Endothelial cell of umbilical vein (primary cell): Measurements from ENCODE around the gene KRT33A. TPM values are rescaled to one million over a fixed set of nuclear protein-coding genes. Genes with fewer than 3 reads are reported as not detected.
"Not testable (repeated sequence)": the region's sequence is repeated elsewhere in the genome, so short reads cannot be mapped to it uniquely, and the experiment has no call there.

ENCODE experiments used
- BruUV-seq: library from RNA; stranded (reverse); fragments of 400-500 nt; replicated peaks from 2 replicates; lab custom pipeline; 2021; lab: Mats Ljungman, UMichigan
- CTCF ChIA-PET: fragments of 300-600, 350-600 bp; sonication (Branson Sonifier 250); formaldehyde crosslinking; loops from one replicate; lab custom pipeline; 2021; ENCODE audit warnings: antibody characterized with exemption, inconsistent platforms; lab: Charles Lee
- POLR2A ChIA-PET: fragments of 300-600, 350-600 bp; sonication (Branson Sonifier 250); formaldehyde crosslinking; loops from one replicate; lab custom pipeline; 2021; ENCODE audit warnings: antibody characterized with exemption, inconsistent platforms; lab: Charles Lee
- DNase-seq: peaks from one replicate; pipeline ENCODE4 v3.0.0-alpha.2; 2011; ENCODE audit warnings: low read depth, low spot score
- FAIRE-seq: peaks from 2 replicates; lab custom pipeline; 2011; peaks lifted over from hg19 to GRCh38; lab: Jason Lieb, UNC
- H2AFZ ChIP-seq: 2 replicates; pipeline ENCODE4 v1.6.0; 2012; ENCODE audit warnings: low read depth, low read length, control low read depth, inconsistent platforms
- H3K27ac ChIP-seq: 2 replicates; pipeline ENCODE4 v1.5.1; 2011; ENCODE audit warnings: low read depth, mild to moderate bottlenecking, control low read depth, low read length, moderate library complexity; ENCODE audit not compliant: insufficient read depth
- H3K27me3 ChIP-seq, 2 experiments: 2 replicates each; pipeline versions ENCODE4 v1.6.0 to v1.6.1; 2011; ENCODE audit warnings: low read length in 2 of 2, mixed read lengths in 1 of 2; ENCODE audit not compliant: control insufficient read depth in 2 of 2, insufficient read depth in 2 of 2
- H3K36me3 ChIP-seq, 2 experiments: 2 replicates in 1 of 2; 3 replicates in 1 of 2; pipeline ENCODE4 v1.5.1; 2011; ENCODE audit warnings: low read length in 2 of 2, mild to moderate bottlenecking in 1 of 2, moderate library complexity in 1 of 2; ENCODE audit not compliant: control insufficient read depth in 2 of 2, insufficient read depth in 2 of 2; ENCODE audit errors: extremely low read depth in 1 of 2
- H3K4me1 ChIP-seq: 3 replicates; pipeline ENCODE4 v1.5.1; 2011; ENCODE audit warnings: mild to moderate bottlenecking, low read length; ENCODE audit not compliant: control insufficient read depth, insufficient read depth; ENCODE audit errors: extremely low read depth
- H3K4me2 ChIP-seq: 2 replicates; pipeline ENCODE4 v1.6.1; 2011; ENCODE audit warnings: low read length, control low read depth, mixed read lengths; ENCODE audit not compliant: insufficient read depth
- H3K4me3 ChIP-seq, 3 experiments: fragments of 200-600 bp in 1 of 3; sonication (generic), shearing (Covaris generic) in 1 of 3; replicated peaks in 1 of 3; 2 replicates each; pipeline ENCODE4 v1.5.1; 2011 to 2016; ENCODE audit warnings: control low read depth in 3 of 3, low read length in 3 of 3, mild to moderate bottlenecking in 2 of 3, inconsistent platforms in 1 of 3, low read depth in 1 of 3, moderate library complexity in 1 of 3; ENCODE audit not compliant: insufficient read depth in 1 of 3
- H3K79me2 ChIP-seq: 2 replicates; pipeline ENCODE4 v1.6.0; 2012; ENCODE audit warnings: low read length, inconsistent platforms; ENCODE audit not compliant: control insufficient read depth, insufficient read depth
- H3K9ac ChIP-seq: replicated peaks from 2 replicates; pipeline ENCODE3; 2011; ENCODE audit warnings: low read length, control low read depth; ENCODE audit not compliant: insufficient read depth; ENCODE audit errors: extremely low read depth
- H3K9me1 ChIP-seq: replicated peaks from 3 replicates; pipeline ENCODE4 v1.6.0; 2011; ENCODE audit warnings: mild to moderate bottlenecking, low read length; ENCODE audit not compliant: control insufficient read depth, insufficient read depth; ENCODE audit errors: extremely low read depth
- H3K9me3 ChIP-seq: replicated peaks from 2 replicates; pipeline ENCODE4 v1.5.1; 2012; ENCODE audit warnings: low read length, inconsistent platforms; ENCODE audit not compliant: control insufficient read depth, insufficient read depth
- H4K20me1 ChIP-seq: replicated peaks from 2 replicates; pipeline ENCODE3; 2011; ENCODE audit warnings: mild to moderate bottlenecking, low read length; ENCODE audit not compliant: control insufficient read depth, insufficient read depth; ENCODE audit errors: extremely low read depth
- CTCF ChIP-seq, 2 donors: IDR thresholded peaks; 1 replicate in 1 of 2; 2 replicates in 1 of 2; pipeline ENCODE4 v1.5.1; 2011; ENCODE audit warnings: low read length in 2 of 2, mild to moderate bottlenecking in 2 of 2, moderate library complexity in 2 of 2, control low read depth in 1 of 2, inconsistent platforms in 1 of 2, low read depth in 1 of 2; ENCODE audit not compliant: insufficient read depth in 1 of 2; ENCODE audit errors: extremely low read depth in 1 of 2
- EZH2 ChIP-seq: IDR thresholded peaks from 2 replicates; pipeline ENCODE4 v1.6.1; 2012; ENCODE audit warnings: borderline replicate concordance, low read depth, mild to moderate bottlenecking, moderate library complexity, low read length, inconsistent platforms; ENCODE audit not compliant: severe bottlenecking
- FOS ChIP-seq: IDR thresholded peaks from 2 replicates; pipeline ENCODE4 v1.6.1; 2011; ENCODE audit warnings: mild to moderate bottlenecking, low read length, moderate library complexity, borderline replicate concordance; ENCODE audit not compliant: insufficient read depth
- GATA2 ChIP-seq: IDR thresholded peaks from 2 replicates; pipeline ENCODE4 v1.7.0; 2011; ENCODE audit warnings: low read depth, mild to moderate bottlenecking, moderate library complexity, mixed read lengths, low read length; ENCODE audit not compliant: insufficient read length, insufficient read depth
- JUN ChIP-seq: IDR thresholded peaks from 2 replicates; pipeline ENCODE4 v1.6.1; 2011; ENCODE audit warnings: borderline replicate concordance, low read depth; ENCODE audit not compliant: insufficient read length, insufficient read depth
- MAX ChIP-seq: IDR thresholded peaks from 2 replicates; pipeline ENCODE4 v1.6.1; 2011; ENCODE audit not compliant: insufficient read depth, insufficient read length
- MYC ChIP-seq: IDR thresholded peaks from one replicate; pipeline ENCODE4 v1.6.1; 2011; ENCODE audit warnings: mild to moderate bottlenecking, low read depth, low read length
- POLR2A ChIP-seq: IDR thresholded peaks from 2 replicates; pipeline ENCODE4 v1.6.1; 2012; ENCODE audit warnings: low read depth, mild to moderate bottlenecking, control low read depth, low read length
- POLR2AphosphoS5 ChIP-seq: IDR thresholded peaks from 2 replicates; pipeline ENCODE4 v1.6.1; 2012; ENCODE audit warnings: low read depth, mild to moderate bottlenecking, control low read depth, low read length, moderate library complexity; ENCODE audit not compliant: insufficient read depth
- dilution Hi-C: fragments of 300-500 bp; cut with MboI; formaldehyde crosslinking; loops from one replicate; pipeline ENCODE4 v1.15.0; 2019; ENCODE audit warnings: low sequenced_read_pairs; ENCODE audit not compliant: extremely low pct_ligation_motif_present
- intact Hi-C: fragments of 100-400 bp; cut with micrococcal nuclease; formaldehyde crosslinking; loops from one replicate; pipeline ENCODE4 v1.10.0; 2022
- polyA plus RNA-seq, 4 experiments: library from polyadenylated mRNA; depleted of rRNA in 3 of 4; stranded (reverse) in 3 of 4; unstranded in 1 of 4; fragments of >200 nt; gene quantifications; 2 replicates each; pipeline versions ENCODE4 v1.2.1 to v1.2.3, GENCODE V29; 2011 to 2012; ENCODE audit warnings: missing spikeins in 1 of 4
- total RNA-seq: library from RNA; stranded (reverse); gene quantifications from 2 replicates; pipeline ENCODE4 v1.2.3, GENCODE V29; 2021

Gene KRT33A
- total and polyA plus RNA-seq, 2 donors (not counting 3 experiments of a cell fraction or from before 2014, with no cell fraction given), result not detected

GRCh38 chr17:41347869-41348760 is 2.5 kb downstream of the KRT33A start:
- Histone ChIP-seq H3K27me3 (no peaks in the 10 kb centered on the region), H3K4me3 (no peak overlapping the region), H3K36me3 (no peaks in the 10 kb centered on the region), H3K27ac (no peak overlapping the region), H3K9ac (no peak overlapping the region), H3K4me2 (no peak overlapping the region), H2AFZ (no peak overlapping the region), H3K9me1 (no peaks in the 10 kb centered on the region), H3K79me2 (no peaks in the 10 kb centered on the region), H3K4me1 (no peaks in the 10 kb centered on the region), H3K9me3 (no peaks in the 10 kb centered on the region), H4K20me1 (no peaks in the 10 kb centered on the region)
- ChIA-PET CTCF (interaction anchor here (0.8 to 2.3 kb wide), 4 partner anchors 18 to 148 kb away, joined by 3 to 9 read pairs (median 4); no protein-coding TSS in a partner anchor), POLR2A (no interaction called here)
- intact Hi-C loops, result no loop called here
- DNase-seq, result no peak
- no peak for FAIRE-seq
- no peak for TF ChIP-seq MYC
- no peak for TF ChIP-seq POLR2AphosphoS5
- TF ChIP-seq CTCF (IDR thresholded peaks at IDR 0.05; ENCODE audit: extremely low read depth in 1 of 2, insufficient read depth in 1 of 2, low read depth in 1 of 2, low read length in 2 of 2), result no peak
- TF ChIP-seq EZH2, result no peak
- TF ChIP-seq GATA2, result no peak
- TF ChIP-seq JUN, result no peak
- TF ChIP-seq MAX, result no peak
- TF ChIP-seq FOS, result no peak
- TF ChIP-seq POLR2A, result no peak
- dilution Hi-C loops, result no loop called here
- BruUV-seq, result no TSS peak

- dilution Hi-C loops, H3K9me1 ChIP-seq, CTCF ChIA-PET, H3K79me2 ChIP-seq, H3K4me2 ChIP-seq, H4K20me1 ChIP-seq, H3K27me3 ChIP-seq, H3K4me1 ChIP-seq, POLR2A ChIA-PET, H3K36me3 ChIP-seq, H3K27ac ChIP-seq, FAIRE-seq, intact Hi-C loops, H3K4me3 ChIP-seq, BruUV-seq, H2AFZ ChIP-seq, H3K9ac ChIP-seq, DNase-seq, H3K9me3 ChIP-seq: not testable (repeated sequence)
These were observed 4.2 kb downstream of the KRT33A start for GRCh38 chr17:41346421-41346820.
